ENCODE measurements around the gene GNA14. TPM values are rescaled to one million over a fixed set of nuclear protein-coding genes. Genes with fewer than 3 reads are reported as not detected.
"Not testable (repeated sequence)": the region's sequence is repeated elsewhere in the genome, so short reads cannot be mapped to it uniquely, and the experiment has no call there.

The GNA14 gene
- total RNA-seq, 2 experiments from 2014 or later = not detected

GRCh38 chr9:77497322-77498198 lies 150.6 kb downstream of the GNA14 start:
- Mint-ChIP-seq H3K4me3 (no peak overlapping the region), H3K4me1 (no peaks in the 10 kb centered on the region), H3K9me3 (no peaks in the 10 kb centered on the region), H3K36me3 (no peaks in the 10 kb centered on the region), H3K27me3 (peaks cover 17% of the 10 kb centered on the region), H3K27ac (no peak overlapping the region)
- DNase-seq (no peak), ATAC-seq (ENCODE audit: low read depth) (no peak)
- POLR2A ChIA-PET = no interaction called here

GRCh38 chr9:77495834-77496671 lies 152.1 kb downstream of the GNA14 start:
- ATAC-seq (ENCODE audit: low read depth) = no peak
- no peaks in the 10 kb centered on the region for H3K4me1 Mint-ChIP-seq
- DNase-seq = no peak
- POLR2A ChIA-PET = no interaction called here
- no peaks in the 10 kb centered on the region for H3K36me3 Mint-ChIP-seq
- H3K4me3 Mint-ChIP-seq = no peak overlapping the region
- peaks cover 20% of the 10 kb centered on the region for H3K27me3 Mint-ChIP-seq
- H3K27ac Mint-ChIP-seq = no peak overlapping the region
- H3K9me3 Mint-ChIP-seq = peaks cover 2% of the 10 kb centered on the region

- H3K27me3 Mint-ChIP-seq = peaks cover 12% of the 10 kb centered on the region
- H3K27ac Mint-ChIP-seq; ATAC-seq (ENCODE audit: low read depth); H3K9me3 Mint-ChIP-seq; H3K4me3 Mint-ChIP-seq; H3K36me3 Mint-ChIP-seq; DNase-seq: not testable (repeated sequence)
- H3K4me1 Mint-ChIP-seq = peaks cover 13% of the 10 kb centered on the region
- POLR2A ChIA-PET = interaction anchor here (2.3 kb wide), 1 partner anchor 14 kb away, joined by 5 read pairs; no protein-coding TSS in a partner anchor
These were observed 157.8 kb downstream of the GNA14 start for GRCh38 chr9:77490279-77490678.

- Mint-ChIP-seq H3K4me3 (peak overlapping the region; percentile 77), H3K27ac (peak overlapping the region; percentile 68), H3K27me3 (peaks cover 12% of the 10 kb centered on the region), H3K4me1 (peaks cover 13% of the 10 kb centered on the region)
- H3K9me3 Mint-ChIP-seq; ATAC-seq (ENCODE audit: low read depth); DNase-seq; H3K36me3 Mint-ChIP-seq: not testable (repeated sequence)
- POLR2A ChIA-PET = interaction anchor here (1.0 to 2.3 kb wide), 3 partner anchors 14 to 36 kb away, joined by 3 to 5 read pairs (median 3); no protein-coding TSS in a partner anchor
These were observed 158.5 kb downstream of the GNA14 start for GRCh38 chr9:77489405-77490163.

- Mint-ChIP-seq H3K4me3 (peak overlapping the region; percentile 77), H3K27ac (peak overlapping the region; percentile 48), H3K36me3 (peaks cover 2% of the 10 kb centered on the region), H3K4me1 (peaks cover 13% of the 10 kb centered on the region), H3K27me3 (peaks cover 4% of the 10 kb centered on the region), H3K9me3 (peaks cover 2% of the 10 kb centered on the region)
- POLR2A ChIA-PET = interaction anchor here (1.0 to 2.3 kb wide), 3 partner anchors 12 to 35 kb away, joined by 3 to 5 read pairs (median 3); no protein-coding TSS in a partner anchor
- DNase-seq (no peak), ATAC-seq (ENCODE audit: low read depth) (peak; percentile 42)
These were observed 159.5 kb downstream of the GNA14 start for GRCh38 chr9:77488439-77489126.

- H3K27me3 Mint-ChIP-seq = peaks cover 2% of the 10 kb centered on the region
- POLR2A ChIA-PET = no interaction called here
- ATAC-seq (ENCODE audit: low read depth) = no peak
- peaks cover 2% of the 10 kb centered on the region for H3K9me3 Mint-ChIP-seq
- H3K4me3 Mint-ChIP-seq = no peak overlapping the region
- H3K27ac Mint-ChIP-seq = no peak overlapping the region
- no peak for DNase-seq
- peaks cover 2% of the 10 kb centered on the region for H3K36me3 Mint-ChIP-seq
- peaks cover 13% of the 10 kb centered on the region for H3K4me1 Mint-ChIP-seq
These were observed 161.2 kb downstream of the GNA14 start for GRCh38 chr9:77486968-77487367.

GRCh38 chr9:77486463-77486862 lies 161.7 kb downstream of the GNA14 start:
- H3K36me3 Mint-ChIP-seq = peaks cover 2% of the 10 kb centered on the region
- no peak overlapping the region for H3K4me3 Mint-ChIP-seq
- no peaks in the 10 kb centered on the region for H3K27me3 Mint-ChIP-seq
- POLR2A ChIA-PET = no interaction called here
- no peak for DNase-seq
- H3K4me1 Mint-ChIP-seq = peaks cover 13% of the 10 kb centered on the region
- no peak for ATAC-seq (ENCODE audit: low read depth)
- H3K9me3 Mint-ChIP-seq = peaks cover 2% of the 10 kb centered on the region
- no peak overlapping the region for H3K27ac Mint-ChIP-seq

- H3K4me3 Mint-ChIP-seq = peak overlapping the region; percentile 69
- DNase-seq (peak; percentile 47), ATAC-seq (ENCODE audit: low read depth) (peak; percentile 99)
- H3K36me3 Mint-ChIP-seq = peaks cover 5% of the 10 kb centered on the region
- H3K27ac Mint-ChIP-seq = peak overlapping the region; percentile 96
- POLR2A ChIA-PET = interaction anchor here (1.3 to 1.9 kb wide), 2 partner anchors 13 to 19 kb away, joined by 3 to 5 read pairs; no protein-coding TSS in a partner anchor
- H3K27me3 Mint-ChIP-seq = no peaks in the 10 kb centered on the region
- peaks cover 7% of the 10 kb centered on the region for H3K9me3 Mint-ChIP-seq
- peaks cover 31% of the 10 kb centered on the region for H3K4me1 Mint-ChIP-seq
These were observed 172.3 kb downstream of the GNA14 start for GRCh38 chr9:77475641-77476473.

GRCh38 chr9:77474936-77475335 lies 173.2 kb downstream of the GNA14 start:
- Mint-ChIP-seq H3K36me3 (peaks cover 5% of the 10 kb centered on the region), H3K4me3 (no peak overlapping the region), H3K4me1 (peaks cover 31% of the 10 kb centered on the region), H3K27ac (peak overlapping the region; percentile 96), H3K27me3 (no peaks in the 10 kb centered on the region), H3K9me3 (peaks cover 7% of the 10 kb centered on the region)
- POLR2A ChIA-PET = no interaction called here
- ATAC-seq (ENCODE audit: low read depth) (no peak), DNase-seq (no peak)

GRCh38 chr9:77472646-77473045 lies 175.5 kb downstream of the GNA14 start:
- H3K27me3 Mint-ChIP-seq = no peaks in the 10 kb centered on the region
- ATAC-seq (ENCODE audit: low read depth) = no peak
- POLR2A ChIA-PET = no interaction called here
- H3K4me1 Mint-ChIP-seq = peaks cover 28% of the 10 kb centered on the region
- DNase-seq = no peak
- H3K9me3 Mint-ChIP-seq = peaks cover 4% of the 10 kb centered on the region
- peaks cover 2% of the 10 kb centered on the region for H3K36me3 Mint-ChIP-seq
- no peak overlapping the region for H3K4me3 Mint-ChIP-seq
- H3K27ac Mint-ChIP-seq = no peak overlapping the region

GRCh38 chr9:77471572-77471971 lies 176.6 kb downstream of the GNA14 start:
- H3K27ac Mint-ChIP-seq = no peak overlapping the region
- H3K27me3 Mint-ChIP-seq = no peaks in the 10 kb centered on the region
- POLR2A ChIA-PET = no interaction called here
- peaks cover 2% of the 10 kb centered on the region for H3K36me3 Mint-ChIP-seq
- DNase-seq (no peak), ATAC-seq (ENCODE audit: low read depth) (no peak)
- peaks cover 4% of the 10 kb centered on the region for H3K9me3 Mint-ChIP-seq
- H3K4me3 Mint-ChIP-seq = no peak overlapping the region
- peaks cover 21% of the 10 kb centered on the region for H3K4me1 Mint-ChIP-seq
